Ovary (tissue), 3 donors: ENCODE results near the gene PTHLH.

Source experiments
- POLR2A ChIP-seq: fragments of 450-650 bp; IDR thresholded peaks from one replicate; pipeline ENCODE4 v1.6.1; 2017; ENCODE audit warnings: antibody characterized with exemption, mild to moderate bottlenecking, moderate library complexity
- TF ChIP-seq, protein P1 (sequence below), 3 donors: fragments of 450-650 bp in 2 of 3; fragments of 200-600 bp in 1 of 3; IDR thresholded peaks; one replicate each; pipeline versions ENCODE4 v1.5.1 to v1.8.0; 2016 to 2022; ENCODE audit warnings: antibody characterized with exemption in 3 of 3, mild to moderate bottlenecking in 1 of 3
- donor health status: DM: no; HTN: no; CAD: no.

DNA sequence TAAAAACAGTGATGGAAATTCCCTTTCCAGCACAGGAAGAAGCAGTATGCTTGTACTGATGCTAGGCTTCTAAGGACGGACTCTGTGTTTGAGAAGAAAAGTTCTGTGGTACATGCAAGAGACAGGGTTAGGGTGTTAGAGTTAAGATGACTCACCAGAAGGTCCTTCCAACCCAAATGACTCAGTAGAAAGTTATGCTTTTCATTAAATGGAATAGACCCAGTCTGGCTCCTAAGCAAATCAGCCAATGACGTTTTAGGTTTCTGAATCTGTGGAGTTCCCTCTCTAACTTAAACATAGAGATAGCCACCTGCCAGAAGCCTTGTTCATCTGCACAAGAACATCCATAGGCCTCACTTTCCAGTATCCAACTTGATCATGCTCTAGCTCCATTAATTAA lies 5.7 kb downstream of the PTHLH start:
- TF ChIP-seq, protein P1, sequence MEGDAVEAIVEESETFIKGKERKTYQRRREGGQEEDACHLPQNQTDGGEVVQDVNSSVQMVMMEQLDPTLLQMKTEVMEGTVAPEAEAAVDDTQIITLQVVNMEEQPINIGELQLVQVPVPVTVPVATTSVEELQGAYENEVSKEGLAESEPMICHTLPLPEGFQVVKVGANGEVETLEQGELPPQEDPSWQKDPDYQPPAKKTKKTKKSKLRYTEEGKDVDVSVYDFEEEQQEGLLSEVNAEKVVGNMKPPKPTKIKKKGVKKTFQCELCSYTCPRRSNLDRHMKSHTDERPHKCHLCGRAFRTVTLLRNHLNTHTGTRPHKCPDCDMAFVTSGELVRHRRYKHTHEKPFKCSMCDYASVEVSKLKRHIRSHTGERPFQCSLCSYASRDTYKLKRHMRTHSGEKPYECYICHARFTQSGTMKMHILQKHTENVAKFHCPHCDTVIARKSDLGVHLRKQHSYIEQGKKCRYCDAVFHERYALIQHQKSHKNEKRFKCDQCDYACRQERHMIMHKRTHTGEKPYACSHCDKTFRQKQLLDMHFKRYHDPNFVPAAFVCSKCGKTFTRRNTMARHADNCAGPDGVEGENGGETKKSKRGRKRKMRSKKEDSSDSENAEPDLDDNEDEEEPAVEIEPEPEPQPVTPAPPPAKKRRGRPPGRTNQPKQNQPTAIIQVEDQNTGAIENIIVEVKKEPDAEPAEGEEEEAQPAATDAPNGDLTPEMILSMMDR (IDR thresholded peaks at IDR 0.05), result no peak
- TF ChIP-seq POLR2A, result no peak
